ENCODE results near the gene KLF15. TPM values are rescaled to one million over a fixed set of nuclear protein-coding genes. Genes with fewer than 3 reads are reported as not detected.

The KLF15 gene
- total and polyA plus RNA-seq, 9 of the 15 experiments (the other 6 are each of a cell fraction or from before 2014, with no cell fraction given): 0.08 to 4.8 (median 1.2) TPM

DNA sequence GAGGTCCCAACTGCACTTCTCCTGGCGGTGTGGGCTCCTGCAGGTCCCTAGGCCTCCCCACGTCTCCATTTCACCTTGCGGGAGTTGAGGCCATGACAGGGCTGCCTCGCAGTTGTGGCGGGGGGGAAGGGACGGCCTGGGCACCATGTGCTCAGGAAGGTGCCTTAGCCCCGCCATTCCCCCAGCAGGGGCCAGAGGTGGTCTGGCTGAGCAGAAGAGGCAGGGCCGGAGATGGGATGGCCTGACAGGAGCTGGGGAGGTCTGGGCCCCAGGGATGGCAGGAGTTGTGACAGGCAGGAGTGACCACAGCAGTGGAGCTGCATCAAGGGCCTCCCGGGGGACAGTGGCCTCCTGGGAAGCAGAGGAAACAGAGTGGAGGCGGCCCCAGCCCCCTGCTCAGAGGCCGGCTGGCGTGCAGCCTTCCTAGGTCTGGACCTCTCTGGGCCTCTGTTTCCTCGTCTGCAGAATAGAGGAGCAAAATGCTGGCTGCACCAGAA, 18.7 kb upstream of the KLF15 start:
- TF ChIP-seq ZNF785 (CRISPR knock-in tag; IDR thresholded peaks at IDR 0.05) (no peak), U2AF1 (optimal IDR thresholded peaks at IDR 0.05; ENCODE audit: low read depth, low read length) (no peak), RBM39 (optimal IDR thresholded peaks at IDR 0.05; ENCODE audit: low read depth, low read length) (no peak)
- Histone ChIP-seq H3K4me1 (replicated peaks in 1 of 2; ENCODE audit: control insufficient read depth in 2 of 2, insufficient read depth in 2 of 2, low read length in 2 of 2) (no peaks in the 10 kb centered on the region), H3K36me3 (ENCODE audit: control insufficient read depth, insufficient read depth, low read length) (no peaks in the 10 kb centered on the region), H3K4me3 (no peak overlapping the region), H3K9me3 (replicated peaks; ENCODE audit: control insufficient read depth, insufficient read depth, low read depth, low read length) (no peaks in the 10 kb centered on the region), H3K9me1 (ENCODE audit: control insufficient read depth, insufficient read depth, low read length) (no peaks in the 10 kb centered on the region), H3K27ac (ENCODE audit: extremely low read depth, low read depth, low read length) (no peak overlapping the region), H3K79me2 (ENCODE audit: control insufficient read depth, insufficient read depth, low read length) (no peaks in the 10 kb centered on the region), H2AFZ (ENCODE audit: low read depth, low read length) (no peak overlapping the region), H3K4me2 (ENCODE audit: insufficient read depth, low read length) (no peak overlapping the region), H3K27me3 (ENCODE audit: control insufficient read depth in 2 of 2, insufficient read depth in 2 of 2, low read length in 2 of 2) (peaks cover 10 to 58% of the 10 kb centered on the region in 2 experiments; a peak in 3 of 5 replicates), H4K20me1 (replicated peaks; ENCODE audit: control insufficient read depth, insufficient read depth, low read length) (no peaks in the 10 kb centered on the region), H3K9ac (ENCODE audit: insufficient read depth in 1 of 2, low read depth in 2 of 2, low read length in 2 of 2) (no peak overlapping the region)
- BruUV-seq (replicated peaks): no TSS peak
- POLR2A ChIA-PET: interaction anchor here (0.6 kb wide), 2 partner anchors 32 to 72 kb away, joined by 3 read pairs; no protein-coding TSS in a partner anchor
- DNase-seq (ENCODE audit: extremely low read depth in 1 of 4, low spot score in 3 of 4) (no peak), FAIRE-seq (no peak), ATAC-seq (no peak)
- CTCF ChIA-PET (ENCODE audit: low intra/inter-chr PET ratio): no interaction called here
- intact Hi-C loops (cut with micrococcal nuclease): no loop called here
- in situ Hi-C loops (cut with MboI): loop anchor here (25.0 kb wide), 1 partner anchor 239 kb away; no protein-coding TSS in a partner anchor
- 10% methylated on average over 4 of the region's 13 CpGs for WGBS (ENCODE audit: insufficient coverage, low coverage, missing lambda C conversion rate)

DNA sequence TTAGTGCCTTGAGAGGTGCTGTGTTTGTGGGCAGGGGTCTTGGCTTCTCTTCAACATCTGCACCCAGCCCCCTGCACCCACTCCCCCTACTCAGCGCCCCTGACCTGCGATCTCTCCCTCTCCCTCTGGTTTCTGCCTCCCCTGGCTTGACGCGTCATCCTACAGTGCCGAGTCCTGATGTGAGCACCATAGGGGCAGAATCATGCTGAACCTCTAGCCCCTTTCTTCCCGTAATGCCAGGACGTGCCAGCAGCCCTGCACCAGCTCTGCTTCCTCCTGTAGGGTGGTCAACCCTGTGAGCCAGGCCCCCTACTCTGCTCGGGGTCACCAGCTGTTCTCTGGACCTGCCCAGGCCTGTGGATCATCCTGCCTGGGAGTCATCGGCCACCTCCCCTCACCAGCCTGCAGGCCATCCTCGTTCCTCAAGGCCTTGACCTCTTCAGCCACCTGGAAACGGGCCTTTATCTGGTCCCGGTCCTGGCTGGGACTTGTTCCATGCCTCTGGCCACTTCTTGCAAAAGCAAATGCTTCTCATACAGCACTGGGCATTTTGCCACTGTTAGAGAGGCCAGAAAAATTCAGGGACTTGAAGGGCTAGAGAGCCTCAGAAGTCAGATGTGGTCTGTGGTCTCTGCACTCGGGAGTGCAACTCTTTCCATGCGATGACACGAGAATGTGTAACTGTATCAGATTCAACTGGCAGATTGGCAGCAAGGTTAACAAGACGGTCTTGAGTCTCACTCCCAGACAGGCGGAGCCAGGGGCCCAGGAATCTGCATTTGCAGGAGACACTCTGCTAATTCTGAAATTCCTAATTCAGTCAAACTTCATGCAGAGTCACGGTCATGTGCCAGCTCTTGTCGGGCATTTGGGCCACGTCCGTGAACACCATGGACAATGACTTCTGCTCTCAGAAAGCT, 16.7 kb upstream of the KLF15 start:
- Histone ChIP-seq H3K79me2 (ENCODE audit: control insufficient read depth, insufficient read depth, low read length) (no peaks in the 10 kb centered on the region), H3K4me2 (ENCODE audit: insufficient read depth, low read length) (no peak overlapping the region), H3K36me3 (ENCODE audit: control insufficient read depth, insufficient read depth, low read length) (no peaks in the 10 kb centered on the region), H3K27me3 (ENCODE audit: control insufficient read depth in 2 of 2, insufficient read depth in 2 of 2, low read length in 2 of 2) (peaks cover 10 to 71% of the 10 kb centered on the region in 2 experiments; a peak in 3 of 5 replicates), H4K20me1 (replicated peaks; ENCODE audit: control insufficient read depth, insufficient read depth, low read length) (no peaks in the 10 kb centered on the region), H3K27ac (ENCODE audit: extremely low read depth, low read depth, low read length) (no peak overlapping the region), H3K4me3 (no peak overlapping the region), H3K9me3 (replicated peaks; ENCODE audit: control insufficient read depth, insufficient read depth, low read depth, low read length) (no peaks in the 10 kb centered on the region), H3K9me1 (ENCODE audit: control insufficient read depth, insufficient read depth, low read length) (no peaks in the 10 kb centered on the region), H3K9ac (ENCODE audit: insufficient read depth in 1 of 2, low read depth in 2 of 2, low read length in 2 of 2) (no peak overlapping the region), H2AFZ (ENCODE audit: low read depth, low read length) (no peak overlapping the region), H3K4me1 (replicated peaks in 1 of 2; ENCODE audit: control insufficient read depth in 2 of 2, insufficient read depth in 2 of 2, low read length in 2 of 2) (no peaks in the 10 kb centered on the region)
- POLR2A ChIA-PET: no interaction called here
- no TSS peak for BruUV-seq (replicated peaks)
- ATAC-seq (no peak), DNase-seq (ENCODE audit: extremely low read depth in 1 of 4, low spot score in 3 of 4) (no peak), FAIRE-seq (no peak)
- in situ Hi-C loops (cut with MboI): no loop called here
- 4% methylated on average over 18 of the region's 21 CpGs for WGBS (ENCODE audit: insufficient coverage, low coverage, missing lambda C conversion rate)
- CTCF ChIA-PET (ENCODE audit: low intra/inter-chr PET ratio): no interaction called here
- intact Hi-C loops (cut with micrococcal nuclease): no loop called here
- TF ChIP-seq ELF2 (CRISPR knock-in tag; IDR thresholded peaks at IDR 0.05): no peak
- no peak for TF ChIP-seq FOXA3 (CRISPR knock-in tag; conservative IDR thresholded peaks at IDR 0.05 in 1 of 2, IDR thresholded peaks at IDR 0.05 in 1 of 2)
- no peak for TF ChIP-seq HOXB6 (CRISPR knock-in tag; IDR thresholded peaks at IDR 0.05; ENCODE audit: borderline replicate concordance)
- TF ChIP-seq, protein P1, sequence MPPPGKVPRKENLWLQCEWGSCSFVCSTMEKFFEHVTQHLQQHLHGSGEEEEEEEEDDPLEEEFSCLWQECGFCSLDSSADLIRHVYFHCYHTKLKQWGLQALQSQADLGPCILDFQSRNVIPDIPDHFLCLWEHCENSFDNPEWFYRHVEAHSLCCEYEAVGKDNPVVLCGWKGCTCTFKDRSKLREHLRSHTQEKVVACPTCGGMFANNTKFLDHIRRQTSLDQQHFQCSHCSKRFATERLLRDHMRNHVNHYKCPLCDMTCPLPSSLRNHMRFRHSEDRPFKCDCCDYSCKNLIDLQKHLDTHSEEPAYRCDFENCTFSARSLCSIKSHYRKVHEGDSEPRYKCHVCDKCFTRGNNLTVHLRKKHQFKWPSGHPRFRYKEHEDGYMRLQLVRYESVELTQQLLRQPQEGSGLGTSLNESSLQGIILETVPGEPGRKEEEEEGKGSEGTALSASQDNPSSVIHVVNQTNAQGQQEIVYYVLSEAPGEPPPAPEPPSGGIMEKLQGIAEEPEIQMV (tag; conservative IDR thresholded peaks at IDR 0.05; ENCODE audit: low read depth): no peak
- no peak for TF ChIP-seq NRF1 (conservative IDR thresholded peaks at IDR 0.05 in 1 of 2, IDR thresholded peaks at IDR 0.05 in 1 of 2)
- no peak for TF ChIP-seq JUN (IDR thresholded peaks at IDR 0.05; ENCODE audit: borderline replicate concordance, low read depth, low read length)
- TF ChIP-seq JUN (CRISPR knock-in tag; IDR thresholded peaks at IDR 0.05; ENCODE audit: borderline replicate concordance): no peak
- TF ChIP-seq ZFPM2 (CRISPR knock-in tag; IDR thresholded peaks at IDR 0.05): no peak
- TF ChIP-seq ZNF316 (IDR thresholded peaks at IDR 0.05): no peak
- TF ChIP-seq SNIP1 (IDR thresholded peaks at IDR 0.05; ENCODE audit: low read depth): no peak
- no peak for TF ChIP-seq SMARCA5 (IDR thresholded peaks at IDR 0.05)
- TF ChIP-seq SMAD1 (IDR thresholded peaks at IDR 0.05; ENCODE audit: low read depth, low read length, partially characterized antibody): no peak
